ENCODE measurements around the gene DKK2. TPM values are rescaled to one million over a fixed set of nuclear protein-coding genes. Genes with fewer than 3 reads are reported as not detected.

The DKK2 gene
- total RNA-seq, 1 experiment from 2014 or later, result not detected

DNA sequence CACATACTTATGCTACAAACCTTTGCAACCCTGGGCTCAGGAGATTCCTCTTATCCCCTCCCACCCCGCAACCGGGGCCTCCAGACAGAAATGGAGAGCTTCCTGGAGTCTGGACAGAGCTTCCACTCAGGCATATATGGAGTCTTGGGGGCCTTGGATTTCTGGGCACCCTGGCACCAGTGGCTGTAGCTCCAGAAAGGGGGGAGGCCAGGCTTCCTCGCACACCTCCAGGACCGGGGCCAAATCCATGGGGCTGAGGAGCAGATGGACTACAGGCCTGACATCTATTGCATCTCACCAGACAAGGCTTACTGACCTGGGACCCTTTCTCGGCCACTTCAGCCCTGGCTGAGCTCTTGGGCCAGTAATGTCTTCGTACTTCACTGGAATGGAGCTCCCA, 143.3 kb downstream of the DKK2 start:
- Histone ChIP-seq H3K36me3 (ENCODE audit: insufficient read depth, low read length) (no peaks in the 10 kb centered on the region), H3K27ac (ENCODE audit: low read length) (no peak overlapping the region), H3K4me2 (ENCODE audit: low read depth, low read length, poor library complexity, severe bottlenecking) (no peak overlapping the region), H3K4me3 (ENCODE audit: low read length) (no peak overlapping the region), H3K9me3 (ENCODE audit: low read length) (no peaks in the 10 kb centered on the region), H3K9ac (ENCODE audit: low read length) (no peak overlapping the region), H3K79me2 (ENCODE audit: low read length) (no peaks in the 10 kb centered on the region), H4K20me1 (ENCODE audit: insufficient read depth, low read depth, low read length) (no peaks in the 10 kb centered on the region), H3K9me2 (replicated peaks; ENCODE audit: insufficient read depth, low read length) (no peaks in the 10 kb centered on the region; the same call in 1 of the 2 replicates), H3K27me3 (ENCODE audit: low read length) (no peaks in the 10 kb centered on the region), H3K4me1 (ENCODE audit: low read length) (no peaks in the 10 kb centered on the region), H2AFZ (ENCODE audit: low read length) (no peak overlapping the region)
- no peak for DNase-seq

DNA sequence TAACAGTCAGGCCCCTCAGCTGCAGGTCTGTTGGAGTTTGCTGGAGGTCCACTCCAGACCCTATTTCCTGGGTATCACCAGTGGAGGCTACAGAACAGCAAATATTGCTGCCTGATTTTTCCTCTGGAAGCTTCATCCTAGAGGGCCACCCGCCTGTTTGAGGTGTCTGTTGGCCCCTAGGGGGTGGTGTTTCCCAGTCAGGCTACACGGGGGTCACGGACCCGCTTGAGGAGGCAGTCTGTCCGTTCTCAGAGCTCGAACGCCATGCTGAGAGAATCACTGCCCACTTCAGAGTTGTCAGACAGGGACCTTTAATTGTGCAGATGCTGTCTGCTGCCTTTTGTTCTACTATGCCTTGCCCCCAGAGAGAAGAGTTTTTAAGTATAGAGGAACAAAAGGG, 160.8 kb downstream of the DKK2 start:
- peak; percentile 53 for DNase-seq
- no peak overlapping the region for H3K9ac ChIP-seq (ENCODE audit: low read length)
- H3K27me3 ChIP-seq (ENCODE audit: low read length), result no peaks in the 10 kb centered on the region
- no peak overlapping the region for H3K4me2 ChIP-seq (ENCODE audit: low read depth, low read length, poor library complexity, severe bottlenecking)
- no peaks in the 10 kb centered on the region for H3K79me2 ChIP-seq (ENCODE audit: low read length)
- no peak overlapping the region for H3K27ac ChIP-seq (ENCODE audit: low read length)
- H3K9me2 ChIP-seq (replicated peaks; ENCODE audit: insufficient read depth, low read length), result no peaks in the 10 kb centered on the region; the same call in 1 of the 2 replicates
- H4K20me1 ChIP-seq (ENCODE audit: insufficient read depth, low read depth, low read length), result no peaks in the 10 kb centered on the region
- H3K9me3 ChIP-seq (ENCODE audit: low read length), result no peaks in the 10 kb centered on the region
- no peak overlapping the region for H2AFZ ChIP-seq (ENCODE audit: low read length)
- no peaks in the 10 kb centered on the region for H3K4me1 ChIP-seq (ENCODE audit: low read length)
- H3K36me3 ChIP-seq (ENCODE audit: insufficient read depth, low read length), result no peaks in the 10 kb centered on the region
- no peak overlapping the region for H3K4me3 ChIP-seq (ENCODE audit: low read length)

Measured in Karpas-422 (cell line).